ENCODE data around the gene SNX15.
"Not testable (repeated sequence)": the region's sequence is repeated elsewhere in the genome, so short reads cannot be mapped to it uniquely, and the experiment has no call there.

SNX15 gene

GRCh38 chr11:65027213-65028067 lies at the start of gene SNX15:
SNX15 (plus strand) TSS chr11:65027439; CDS start chr11:65027538, 99 bp downstream.
- DNase-seq (ENCODE audit: extremely low spot score, insufficient read length, low read depth) (peak; percentile 84), FAIRE-seq (peak; percentile 79)

- not testable (repeated sequence) for DNase-seq (ENCODE audit: extremely low spot score, insufficient read length, low read depth); FAIRE-seq
Observed at GRCh38 chr11:64983339-64983738, 43.9 kb upstream of the SNX15 start.

GRCh38 chr11:64987998-64988854 lies 39.0 kb upstream of the SNX15 start:
- FAIRE-seq (no peak), DNase-seq (ENCODE audit: extremely low spot score, insufficient read length, low read depth) (no peak)

GRCh38 chr11:64989416-64989815 lies 37.8 kb upstream of the SNX15 start:
- DNase-seq (ENCODE audit: extremely low spot score, insufficient read length, low read depth) (no peak), FAIRE-seq (no peak)

GRCh38 chr11:64990222-64990923 lies 36.9 kb upstream of the SNX15 start:
- FAIRE-seq (peak; percentile 51), DNase-seq (ENCODE audit: extremely low spot score, insufficient read length, low read depth) (no peak)

- FAIRE-seq: no peak
- DNase-seq (ENCODE audit: extremely low spot score, insufficient read length, low read depth): no peak
Observed at GRCh38 chr11:64994318-64994717, 32.9 kb upstream of the SNX15 start.

GRCh38 chr11:64996327-64996709 lies 30.9 kb upstream of the SNX15 start:
- DNase-seq (ENCODE audit: extremely low spot score, insufficient read length, low read depth) (no peak), FAIRE-seq (no peak)

- DNase-seq (ENCODE audit: extremely low spot score, insufficient read length, low read depth) (peak; percentile 29), FAIRE-seq (no peak)
Observed at GRCh38 chr11:64996710-64997380, 30.4 kb upstream of the SNX15 start, which contains the start of gene BATF2. BATF2 (minus strand) TSS chr11:64996971; CDS start chr11:64996914, 57 bp downstream.

- DNase-seq (ENCODE audit: extremely low spot score, insufficient read length, low read depth) (no peak), FAIRE-seq (no peak)
Observed at GRCh38 chr11:64998141-64998540, 29.1 kb upstream of the SNX15 start.

GRCh38 chr11:64998690-64999431 lies 28.4 kb upstream of the SNX15 start:
- DNase-seq (ENCODE audit: extremely low spot score, insufficient read length, low read depth): no peak
- FAIRE-seq: no peak

- no peak for FAIRE-seq
Observed at GRCh38 chr11:64999478-64999877, 27.8 kb upstream of the SNX15 start.

GRCh38 chr11:65002706-65003105 lies 24.5 kb upstream of the SNX15 start:
- FAIRE-seq (no peak), DNase-seq (ENCODE audit: extremely low spot score, insufficient read length, low read depth) (no peak)

More at GRCh38 chr11:64999478-64999877, 27.8 kb upstream of the SNX15 start:
- no peak for DNase-seq (ENCODE audit: extremely low spot score, insufficient read length, low read depth)

GRCh38 chr11:65003282-65003681 lies 24.0 kb upstream of the SNX15 start:
- FAIRE-seq: no peak
- no peak for DNase-seq (ENCODE audit: extremely low spot score, insufficient read length, low read depth)

GRCh38 chr11:65003968-65004367 lies 23.3 kb upstream of the SNX15 start:
- not testable (repeated sequence) for FAIRE-seq; DNase-seq (ENCODE audit: extremely low spot score, insufficient read length, low read depth)

- DNase-seq (ENCODE audit: extremely low spot score, insufficient read length, low read depth): no peak
- no peak for FAIRE-seq
Observed at GRCh38 chr11:65008016-65008415, 19.2 kb upstream of the SNX15 start.

- FAIRE-seq: no peak
Observed at GRCh38 chr11:65008873-65009272, 18.4 kb upstream of the SNX15 start.

GRCh38 chr11:65013130-65013887 lies 13.9 kb upstream of the SNX15 start:
- peak; percentile 83 for DNase-seq (ENCODE audit: extremely low spot score, insufficient read length, low read depth)
- FAIRE-seq: peak; percentile 85

More at GRCh38 chr11:65008873-65009272, 18.4 kb upstream of the SNX15 start:
- DNase-seq (ENCODE audit: extremely low spot score, insufficient read length, low read depth): no peak

All from GM18507 (cell line).